Retina (tissue), 1 donor: ENCODE measurements around the gene GPR62.
"Not testable (repeated sequence)": the region's sequence is repeated elsewhere in the genome, so short reads cannot be mapped to it uniquely, and the experiment has no call there.

Source experiments
- DNase-seq: peaks from one replicate; pipeline ENCODE4 v3.0.0-alpha.2; 2016

Gene GPR62

GRCh38 chr3:51971350-51971749, 16.2 kb downstream of the GPR62 start:
- DNase-seq = no peak

GRCh38 chr3:51974277-51974962, 19.2 kb downstream of the GPR62 start:
- no peak for DNase-seq

GRCh38 chr3:51974963-51975851, 20.0 kb downstream of the GPR62 start, which contains the start of gene ABHD14A:
ABHD14A (plus strand) TSS chr3:51975064; CDS start chr3:51975136, 72 bp downstream.
- peak; percentile 90 for DNase-seq

GRCh38 chr3:51975852-51976549, 20.8 kb downstream of the GPR62 start:
- peak; percentile 90 for DNase-seq

- no peak for DNase-seq
Measured at GRCh38 chr3:51977446-51978142, 22.4 kb downstream of the GPR62 start.

GRCh38 chr3:51978143-51978502, 22.9 kb downstream of the GPR62 start:
- DNase-seq = no peak

- DNase-seq = no peak
Measured at GRCh38 chr3:51980253-51980652, 25.1 kb downstream of the GPR62 start.

GRCh38 chr3:51982352-51982837, 27.2 kb downstream of the GPR62 start:
- DNase-seq = no peak

- peak; percentile 88 for DNase-seq
Measured at GRCh38 chr3:51982838-51983577, 27.8 kb downstream of the GPR62 start, which contains the start of gene ACY1. ACY1 (plus strand) TSS chr3:51983535; CDS start chr3:51984065, 530 bp downstream.

GRCh38 chr3:51983578-51984268, 28.5 kb downstream of the GPR62 start:
- no peak for DNase-seq

- no peak for DNase-seq
Measured at GRCh38 chr3:51984269-51984647, 29.1 kb downstream of the GPR62 start.

- no peak for DNase-seq
Measured at GRCh38 chr3:51985063-51985462, 29.9 kb downstream of the GPR62 start.

GRCh38 chr3:51986010-51986947, 31.1 kb downstream of the GPR62 start:
- DNase-seq = no peak

- DNase-seq = no peak
Measured at GRCh38 chr3:51987568-51987967, 32.4 kb downstream of the GPR62 start.

GRCh38 chr3:51988286-51989146, 33.3 kb downstream of the GPR62 start:
- DNase-seq = no peak

- not testable (repeated sequence) for DNase-seq
Measured at GRCh38 chr3:51990501-51990971, 35.4 kb downstream of the GPR62 start.

- no peak for DNase-seq
Measured at GRCh38 chr3:51992017-51992682, 37.0 kb downstream of the GPR62 start.

- not testable (repeated sequence) for DNase-seq
Measured at GRCh38 chr3:51993657-51994056, 38.5 kb downstream of the GPR62 start.
